Neural progenitor cell (in vitro differentiated cells): ENCODE data around the gene GMPPB.

Source experiments
- EZH2 ChIP-seq: fragments of 200-600 bp; sonication (generic); IDR thresholded peaks from 2 replicates; pipeline ENCODE4 v1.6.1; 2017; ENCODE audit warnings: antibody characterized with exemption, mild to moderate bottlenecking, moderate library complexity
- TF ChIP-seq, protein P1 (sequence below): fragments of 200-600 bp; sonication (generic); IDR thresholded peaks from 2 replicates; pipeline ENCODE4 v1.5.1; 2017; ENCODE audit warnings: antibody characterized with exemption, mild to moderate bottlenecking

DNA sequence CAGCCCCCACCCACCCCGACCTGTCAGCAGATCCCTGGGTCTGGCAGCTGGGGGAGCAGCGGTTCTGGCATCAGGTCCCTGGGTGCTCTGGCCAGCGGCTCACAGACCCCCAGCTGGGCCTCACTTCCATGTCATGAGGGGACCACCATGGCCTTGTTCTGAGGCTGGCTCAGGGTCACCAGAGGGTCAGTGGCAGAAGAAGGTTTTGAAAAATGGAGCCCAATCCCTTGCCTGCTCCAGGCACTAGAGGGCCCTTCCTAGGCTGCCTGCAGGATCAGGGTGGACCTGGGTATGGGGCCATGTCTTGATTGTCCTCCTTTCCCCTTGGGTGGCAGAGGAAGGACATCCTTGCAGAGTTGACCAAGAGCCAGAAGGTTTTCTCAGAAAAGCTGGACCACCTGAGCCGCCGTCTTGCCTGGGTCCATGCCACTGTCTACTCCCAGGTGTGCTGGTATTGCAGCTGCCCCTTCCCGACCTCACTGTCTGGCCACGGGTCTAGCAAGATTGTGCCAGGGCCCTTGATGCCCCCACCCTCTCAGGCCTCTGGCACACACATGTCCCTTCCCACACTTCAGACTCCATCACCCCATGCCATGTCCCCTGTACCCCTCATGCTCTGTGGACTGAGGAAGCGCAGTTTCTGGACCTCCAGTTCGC is 17.2 kb downstream of the GMPPB start:
- no peak for TF ChIP-seq EZH2
- TF ChIP-seq, protein P1, sequence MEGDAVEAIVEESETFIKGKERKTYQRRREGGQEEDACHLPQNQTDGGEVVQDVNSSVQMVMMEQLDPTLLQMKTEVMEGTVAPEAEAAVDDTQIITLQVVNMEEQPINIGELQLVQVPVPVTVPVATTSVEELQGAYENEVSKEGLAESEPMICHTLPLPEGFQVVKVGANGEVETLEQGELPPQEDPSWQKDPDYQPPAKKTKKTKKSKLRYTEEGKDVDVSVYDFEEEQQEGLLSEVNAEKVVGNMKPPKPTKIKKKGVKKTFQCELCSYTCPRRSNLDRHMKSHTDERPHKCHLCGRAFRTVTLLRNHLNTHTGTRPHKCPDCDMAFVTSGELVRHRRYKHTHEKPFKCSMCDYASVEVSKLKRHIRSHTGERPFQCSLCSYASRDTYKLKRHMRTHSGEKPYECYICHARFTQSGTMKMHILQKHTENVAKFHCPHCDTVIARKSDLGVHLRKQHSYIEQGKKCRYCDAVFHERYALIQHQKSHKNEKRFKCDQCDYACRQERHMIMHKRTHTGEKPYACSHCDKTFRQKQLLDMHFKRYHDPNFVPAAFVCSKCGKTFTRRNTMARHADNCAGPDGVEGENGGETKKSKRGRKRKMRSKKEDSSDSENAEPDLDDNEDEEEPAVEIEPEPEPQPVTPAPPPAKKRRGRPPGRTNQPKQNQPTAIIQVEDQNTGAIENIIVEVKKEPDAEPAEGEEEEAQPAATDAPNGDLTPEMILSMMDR, result no peak
